ENCODE data around the gene CSH2. TPM values are rescaled to one million over a fixed set of nuclear protein-coding genes. Genes with fewer than 3 reads are reported as not detected.

CSH2 gene
- total RNA-seq, 1 experiment from 2014 or later, result not detected

GRCh38 chr17:63837962-63838600 is 35.4 kb downstream of the CSH2 start:
- Histone ChIP-seq H3K9me2 (replicated peaks; ENCODE audit: insufficient read depth, low read length) (no peaks in the 10 kb centered on the region), H3K9ac (ENCODE audit: low read length) (peak overlapping the region; percentile 51; the same call in 1 of the 2 replicates), H3K79me2 (ENCODE audit: low read length) (peaks cover 58% of the 10 kb centered on the region), H3K4me1 (ENCODE audit: low read length) (peaks cover 37% of the 10 kb centered on the region), H3K4me2 (ENCODE audit: low read depth, low read length, poor library complexity, severe bottlenecking) (no peak overlapping the region), H4K20me1 (ENCODE audit: insufficient read depth, low read depth, low read length) (peaks cover 19% of the 10 kb centered on the region; the same call in 1 of the 2 replicates), H3K36me3 (ENCODE audit: insufficient read depth, low read length) (peaks cover 8% of the 10 kb centered on the region; the same call in 1 of the 2 replicates), H3K27me3 (ENCODE audit: low read length) (no peaks in the 10 kb centered on the region), H2AFZ (ENCODE audit: low read length) (no peak overlapping the region), H3K4me3 (ENCODE audit: low read length) (no peak overlapping the region), H3K9me3 (ENCODE audit: low read length) (no peaks in the 10 kb centered on the region), H3K27ac (ENCODE audit: low read length) (peak overlapping the region; percentile 60; the same call in 1 of the 2 replicates)
- DNase-seq, result no peak

GRCh38 chr17:63837480-63837879 is 36.0 kb downstream of the CSH2 start:
- no peak overlapping the region for H3K9ac ChIP-seq (ENCODE audit: low read length)
- no peak overlapping the region for H3K4me2 ChIP-seq (ENCODE audit: low read depth, low read length, poor library complexity, severe bottlenecking)
- H4K20me1 ChIP-seq (ENCODE audit: insufficient read depth, low read depth, low read length), result peaks cover 19% of the 10 kb centered on the region; the same call in 1 of the 2 replicates
- no peak overlapping the region for H3K27ac ChIP-seq (ENCODE audit: low read length)
- no peaks in the 10 kb centered on the region for H3K9me3 ChIP-seq (ENCODE audit: low read length)
- peaks cover 58% of the 10 kb centered on the region for H3K79me2 ChIP-seq (ENCODE audit: low read length)
- H3K27me3 ChIP-seq (ENCODE audit: low read length), result no peaks in the 10 kb centered on the region
- H3K4me3 ChIP-seq (ENCODE audit: low read length), result no peak overlapping the region
- peaks cover 8% of the 10 kb centered on the region; the same call in 1 of the 2 replicates for H3K36me3 ChIP-seq (ENCODE audit: insufficient read depth, low read length)
- H2AFZ ChIP-seq (ENCODE audit: low read length), result no peak overlapping the region
- H3K9me2 ChIP-seq (replicated peaks; ENCODE audit: insufficient read depth, low read length), result no peaks in the 10 kb centered on the region
- no peak for DNase-seq
- peaks cover 37% of the 10 kb centered on the region for H3K4me1 ChIP-seq (ENCODE audit: low read length)

GRCh38 chr17:63836811-63837210 is 36.7 kb downstream of the CSH2 start:
- Histone ChIP-seq H3K9ac (ENCODE audit: low read length) (no peak overlapping the region), H2AFZ (ENCODE audit: low read length) (no peak overlapping the region), H3K9me3 (ENCODE audit: low read length) (no peaks in the 10 kb centered on the region), H3K36me3 (ENCODE audit: insufficient read depth, low read length) (peaks cover 12% of the 10 kb centered on the region; the same call in 1 of the 2 replicates), H3K27me3 (ENCODE audit: low read length) (no peaks in the 10 kb centered on the region), H4K20me1 (ENCODE audit: insufficient read depth, low read depth, low read length) (peaks cover 19% of the 10 kb centered on the region; the same call in 1 of the 2 replicates), H3K4me1 (ENCODE audit: low read length) (peaks cover 37% of the 10 kb centered on the region), H3K9me2 (replicated peaks; ENCODE audit: insufficient read depth, low read length) (no peaks in the 10 kb centered on the region), H3K27ac (ENCODE audit: low read length) (no peak overlapping the region), H3K79me2 (ENCODE audit: low read length) (peaks cover 53% of the 10 kb centered on the region), H3K4me3 (ENCODE audit: low read length) (no peak overlapping the region), H3K4me2 (ENCODE audit: low read depth, low read length, poor library complexity, severe bottlenecking) (no peak overlapping the region)
- no peak for DNase-seq

GRCh38 chr17:63835167-63835720 is 38.2 kb downstream of the CSH2 start:
- Histone ChIP-seq H3K36me3 (ENCODE audit: insufficient read depth, low read length) (peaks cover 20% of the 10 kb centered on the region; the same call in 1 of the 2 replicates), H3K9me2 (replicated peaks; ENCODE audit: insufficient read depth, low read length) (no peaks in the 10 kb centered on the region), H3K4me2 (ENCODE audit: low read depth, low read length, poor library complexity, severe bottlenecking) (no peak overlapping the region), H3K9ac (ENCODE audit: low read length) (no peak overlapping the region), H3K9me3 (ENCODE audit: low read length) (no peaks in the 10 kb centered on the region), H3K27me3 (ENCODE audit: low read length) (no peaks in the 10 kb centered on the region), H3K4me1 (ENCODE audit: low read length) (peaks cover 24% of the 10 kb centered on the region), H3K4me3 (ENCODE audit: low read length) (no peak overlapping the region), H3K27ac (ENCODE audit: low read length) (no peak overlapping the region), H2AFZ (ENCODE audit: low read length) (no peak overlapping the region), H3K79me2 (ENCODE audit: low read length) (peaks cover 39% of the 10 kb centered on the region), H4K20me1 (ENCODE audit: insufficient read depth, low read depth, low read length) (peaks cover 10% of the 10 kb centered on the region; the same call in 1 of the 2 replicates)
- DNase-seq, result no peak

- Histone ChIP-seq H4K20me1 (ENCODE audit: insufficient read depth, low read depth, low read length) (peaks cover 10% of the 10 kb centered on the region; the same call in 1 of the 2 replicates), H3K79me2 (ENCODE audit: low read length) (peaks cover 39% of the 10 kb centered on the region), H3K4me2 (ENCODE audit: low read depth, low read length, poor library complexity, severe bottlenecking) (no peak overlapping the region), H3K9me3 (ENCODE audit: low read length) (no peaks in the 10 kb centered on the region), H3K27ac (ENCODE audit: low read length) (no peak overlapping the region), H3K36me3 (ENCODE audit: insufficient read depth, low read length) (peaks cover 27% of the 10 kb centered on the region; the same call in 1 of the 2 replicates), H3K27me3 (ENCODE audit: low read length) (no peaks in the 10 kb centered on the region), H3K9me2 (replicated peaks; ENCODE audit: insufficient read depth, low read length) (no peaks in the 10 kb centered on the region), H3K4me3 (ENCODE audit: low read length) (no peak overlapping the region), H2AFZ (ENCODE audit: low read length) (no peak overlapping the region), H3K9ac (ENCODE audit: low read length) (no peak overlapping the region), H3K4me1 (ENCODE audit: low read length) (peaks cover 17% of the 10 kb centered on the region)
- DNase-seq, result peak; percentile 91
Measured at GRCh38 chr17:63834431-63835166, 38.9 kb downstream of the CSH2 start.

GRCh38 chr17:63833741-63834373 is 39.6 kb downstream of the CSH2 start:
- Histone ChIP-seq H3K4me1 (ENCODE audit: low read length) (peaks cover 14% of the 10 kb centered on the region), H3K27ac (ENCODE audit: low read length) (no peak overlapping the region), H3K9me2 (replicated peaks; ENCODE audit: insufficient read depth, low read length) (no peaks in the 10 kb centered on the region), H3K4me3 (ENCODE audit: low read length) (no peak overlapping the region), H3K4me2 (ENCODE audit: low read depth, low read length, poor library complexity, severe bottlenecking) (no peak overlapping the region), H3K27me3 (ENCODE audit: low read length) (no peaks in the 10 kb centered on the region), H3K9ac (ENCODE audit: low read length) (no peak overlapping the region), H3K79me2 (ENCODE audit: low read length) (peaks cover 39% of the 10 kb centered on the region), H3K9me3 (ENCODE audit: low read length) (no peaks in the 10 kb centered on the region), H2AFZ (ENCODE audit: low read length) (no peak overlapping the region), H4K20me1 (ENCODE audit: insufficient read depth, low read depth, low read length) (peaks cover 9% of the 10 kb centered on the region; the same call in 1 of the 2 replicates), H3K36me3 (ENCODE audit: insufficient read depth, low read length) (peaks cover 31% of the 10 kb centered on the region; the same call in 1 of the 2 replicates)
- no peak for DNase-seq

GRCh38 chr17:63833026-63833740 is 40.3 kb downstream of the CSH2 start:
- Histone ChIP-seq H3K9me2 (replicated peaks; ENCODE audit: insufficient read depth, low read length) (no peaks in the 10 kb centered on the region), H4K20me1 (ENCODE audit: insufficient read depth, low read depth, low read length) (peaks cover 6% of the 10 kb centered on the region; the same call in 1 of the 2 replicates), H3K9me3 (ENCODE audit: low read length) (no peaks in the 10 kb centered on the region), H3K4me2 (ENCODE audit: low read depth, low read length, poor library complexity, severe bottlenecking) (no peak overlapping the region), H3K4me1 (ENCODE audit: low read length) (peaks cover 17% of the 10 kb centered on the region), H3K36me3 (ENCODE audit: insufficient read depth, low read length) (peaks cover 31% of the 10 kb centered on the region; the same call in 1 of the 2 replicates), H3K27ac (ENCODE audit: low read length) (no peak overlapping the region), H2AFZ (ENCODE audit: low read length) (no peak overlapping the region), H3K79me2 (ENCODE audit: low read length) (peaks cover 39% of the 10 kb centered on the region), H3K27me3 (ENCODE audit: low read length) (no peaks in the 10 kb centered on the region), H3K9ac (ENCODE audit: low read length) (no peak overlapping the region), H3K4me3 (ENCODE audit: low read length) (no peak overlapping the region)
- no peak for DNase-seq
